ENCODE results near the gene TAPBP. TPM values are rescaled to one million over a fixed set of nuclear protein-coding genes. Genes with fewer than 3 reads are reported as not detected.
A peak's percentile ranks its signal among the peaks of the same experiment; 100 is the strongest.

Gene TAPBP
- total and polyA plus RNA-seq, 9 of the 15 experiments (the other 6 are each of a cell fraction or from before 2014, with no cell fraction given): 5.6 to 74.0 (median 22.3) TPM

DNA sequence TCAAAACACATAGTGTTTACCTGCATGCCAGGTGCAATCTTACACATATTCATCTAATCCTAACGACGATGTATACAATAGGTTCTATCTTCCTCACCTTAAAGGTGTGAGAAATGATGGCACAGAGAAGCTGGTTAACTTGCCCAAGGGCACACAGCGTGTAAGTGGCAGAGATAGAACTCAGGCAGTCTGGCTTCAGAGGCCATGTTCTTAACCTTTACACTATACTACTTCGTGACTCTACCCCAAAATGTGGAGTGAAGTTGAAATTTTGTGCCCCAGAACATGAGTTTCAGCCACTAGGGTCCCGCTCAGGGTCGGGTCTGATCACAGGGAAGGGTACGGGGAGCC lies 42.8 kb downstream of the TAPBP start (continued):
- TF ChIP-seq, protein P1, sequence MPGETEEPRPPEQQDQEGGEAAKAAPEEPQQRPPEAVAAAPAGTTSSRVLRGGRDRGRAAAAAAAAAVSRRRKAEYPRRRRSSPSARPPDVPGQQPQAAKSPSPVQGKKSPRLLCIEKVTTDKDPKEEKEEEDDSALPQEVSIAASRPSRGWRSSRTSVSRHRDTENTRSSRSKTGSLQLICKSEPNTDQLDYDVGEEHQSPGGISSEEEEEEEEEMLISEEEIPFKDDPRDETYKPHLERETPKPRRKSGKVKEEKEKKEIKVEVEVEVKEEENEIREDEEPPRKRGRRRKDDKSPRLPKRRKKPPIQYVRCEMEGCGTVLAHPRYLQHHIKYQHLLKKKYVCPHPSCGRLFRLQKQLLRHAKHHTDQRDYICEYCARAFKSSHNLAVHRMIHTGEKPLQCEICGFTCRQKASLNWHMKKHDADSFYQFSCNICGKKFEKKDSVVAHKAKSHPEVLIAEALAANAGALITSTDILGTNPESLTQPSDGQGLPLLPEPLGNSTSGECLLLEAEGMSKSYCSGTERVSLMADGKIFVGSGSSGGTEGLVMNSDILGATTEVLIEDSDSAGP (CRISPR knock-in tag; IDR thresholded peaks at IDR 0.05): no peak
- TF ChIP-seq FOXK1 (CRISPR knock-in tag; IDR thresholded peaks at IDR 0.05; ENCODE audit: borderline replicate concordance) (0 out of 2 replicates have a peak, but pooled peaks have one; percentile 72), BCL6 (CRISPR knock-in tag; IDR thresholded peaks at IDR 0.05) (no peak), RCOR1 (IDR thresholded peaks at IDR 0.05; ENCODE audit: borderline replicate concordance in 1 of 2, low read depth in 2 of 2, low read length in 2 of 2) (peak; percentile 27 to 80; a peak in 3 of 4 replicates), THRAP3 (IDR thresholded peaks at IDR 0.05; ENCODE audit: borderline replicate concordance) (peak; percentile 65; the same call in 1 of the 2 replicates), CTCF (IDR thresholded peaks at IDR 0.05 in 2 of 3, conservative IDR thresholded peaks at IDR 0.05 in 1 of 3; ENCODE audit: insufficient read depth in 2 of 3, low read depth in 1 of 3, low read length in 3 of 3) (0 out of 6 replicates have a peak, but pooled peaks of 2 of the 3 experiments have one; percentile 3 to 4), BRD9 (IDR thresholded peaks at IDR 0.05; ENCODE audit: low read depth, partially characterized antibody) (peak; percentile 22), GTF2F1 (IDR thresholded peaks at IDR 0.05; ENCODE audit: low read depth, low read length) (no peak), CC2D1A (IDR thresholded peaks at IDR 0.05) (peak; percentile 21; the same call in 1 of the 2 replicates), CBX1 (IDR thresholded peaks at IDR 0.05; ENCODE audit: low read depth) (peak; percentile 71; the same call in 1 of the 2 replicates), RBM39 (optimal IDR thresholded peaks at IDR 0.05; ENCODE audit: low read depth, low read length) (peak; percentile 14), GTF3C2 (IDR thresholded peaks at IDR 0.05; ENCODE audit: borderline replicate concordance, extremely low read depth, insufficient read length) (no peak), ZZZ3 (IDR thresholded peaks at IDR 0.05) (no peak)
- TF ChIP-seq, protein P2, sequence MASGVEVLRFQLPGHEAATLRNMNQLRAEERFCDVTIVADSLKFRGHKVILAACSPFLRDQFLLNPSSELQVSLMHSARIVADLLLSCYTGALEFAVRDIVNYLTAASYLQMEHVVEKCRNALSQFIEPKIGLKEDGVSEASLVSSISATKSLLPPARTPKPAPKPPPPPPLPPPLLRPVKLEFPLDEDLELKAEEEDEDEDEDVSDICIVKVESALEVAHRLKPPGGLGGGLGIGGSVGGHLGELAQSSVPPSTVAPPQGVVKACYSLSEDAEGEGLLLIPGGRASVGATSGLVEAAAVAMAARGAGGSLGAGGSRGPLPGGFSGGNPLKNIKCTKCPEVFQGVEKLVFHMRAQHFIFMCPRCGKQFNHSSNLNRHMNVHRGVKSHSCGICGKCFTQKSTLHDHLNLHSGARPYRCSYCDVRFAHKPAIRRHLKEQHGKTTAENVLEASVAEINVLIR (CRISPR knock-in tag; IDR thresholded peaks at IDR 0.05): no peak

Measured in K562 (cell line).